Suppressor macrophage treated with lipopolysaccharide for 1 hour (primary cell): ENCODE results near the gene GABARAP.
A peak's percentile ranks its signal among the peaks of the same experiment; 100 is the strongest.
"Not testable (repeated sequence)": the region's sequence is repeated elsewhere in the genome, so short reads cannot be mapped to it uniquely, and the experiment has no call there.

ENCODE experiments used
- DNase-seq, 3 donors: peaks; one replicate each; pipeline ENCODE4 v3.0.0-alpha.2; 2020 to 2022

Gene GABARAP

DNA sequence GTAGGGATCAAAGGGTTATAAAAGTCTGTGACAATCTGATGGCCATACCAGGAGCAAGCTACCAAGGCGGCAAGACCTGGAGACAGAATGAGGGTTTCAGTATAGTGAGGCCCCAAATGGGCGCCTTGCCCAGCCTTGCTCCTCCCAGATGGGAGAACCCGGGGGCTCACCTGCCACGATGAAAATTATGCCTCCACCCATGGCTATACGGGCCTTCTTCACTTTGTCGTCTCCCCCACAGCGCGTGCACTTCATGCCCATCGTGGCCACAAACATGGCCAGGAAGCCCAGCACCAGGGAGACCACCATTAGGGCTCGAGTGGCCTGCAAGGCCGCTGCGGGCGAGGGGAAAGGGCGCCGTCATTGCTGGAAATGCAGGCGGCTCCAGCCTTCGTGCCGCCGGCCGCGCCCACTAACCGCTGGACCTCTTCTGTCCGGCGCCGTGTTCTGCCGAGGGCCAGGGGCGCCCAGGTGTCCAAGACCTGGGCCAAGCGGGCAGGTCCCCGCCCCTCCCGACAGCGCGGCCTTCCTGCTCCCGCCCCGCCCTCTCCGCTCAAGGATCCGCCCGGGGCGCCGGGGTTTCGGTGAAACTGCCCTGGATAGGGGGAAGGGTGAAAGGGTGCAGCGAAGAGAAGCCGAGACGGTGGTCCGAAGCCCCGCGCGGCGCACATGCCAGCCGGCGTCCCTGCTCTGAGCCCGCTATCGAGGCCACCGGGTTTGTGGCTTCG, 18.6 kb upstream of the GABARAP start:
- DNase-seq, result peak in 1 of 3 donors; percentile 39

GRCh38 chr17:7260151-7260550, 17.9 kb upstream of the GABARAP start:
- no peak for DNase-seq

GRCh38 chr17:7259555-7259889, 17.3 kb upstream of the GABARAP start:
- no peak for DNase-seq

DNA sequence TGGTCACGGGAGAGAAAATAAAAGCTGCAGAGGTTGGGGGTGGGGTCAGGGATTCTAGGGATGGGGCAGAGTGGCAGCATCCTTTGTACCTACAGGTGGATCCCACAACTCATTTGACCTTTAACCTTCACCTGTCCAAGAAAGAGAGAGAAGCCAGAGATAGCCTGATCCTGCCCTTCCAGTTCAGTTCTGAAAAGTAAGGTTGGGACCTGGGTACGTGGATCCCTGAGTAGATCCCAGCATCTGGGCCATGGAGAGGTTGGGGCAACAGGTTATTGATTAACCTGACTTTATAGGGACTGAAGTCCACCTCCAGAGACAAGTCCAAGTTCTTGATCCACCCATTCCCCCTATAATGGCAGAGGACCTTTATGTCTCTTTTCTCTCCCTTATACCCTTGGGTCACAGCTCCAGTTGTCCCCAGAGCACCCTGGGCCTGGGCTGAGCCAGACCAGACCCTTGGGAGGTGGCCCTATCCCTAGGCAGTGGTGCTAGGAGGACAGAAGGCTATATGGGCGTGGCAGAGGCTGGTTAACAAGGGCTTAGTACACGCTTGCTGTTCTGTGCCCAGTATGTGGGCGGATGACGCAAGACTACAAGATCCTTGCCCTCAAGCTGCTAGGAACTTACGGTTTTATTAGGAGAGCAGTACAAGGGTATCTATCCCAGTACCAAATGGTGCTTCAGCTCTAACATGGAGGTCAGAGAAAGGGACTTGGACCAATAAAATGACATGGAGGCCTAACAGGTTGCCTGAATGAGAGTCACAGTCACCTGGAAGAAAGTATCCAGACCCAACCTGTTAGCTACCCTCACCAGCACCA, 16.7 kb upstream of the GABARAP start:
- DNase-seq, result peak; percentile 86 to 89 (median 87)

DNA sequence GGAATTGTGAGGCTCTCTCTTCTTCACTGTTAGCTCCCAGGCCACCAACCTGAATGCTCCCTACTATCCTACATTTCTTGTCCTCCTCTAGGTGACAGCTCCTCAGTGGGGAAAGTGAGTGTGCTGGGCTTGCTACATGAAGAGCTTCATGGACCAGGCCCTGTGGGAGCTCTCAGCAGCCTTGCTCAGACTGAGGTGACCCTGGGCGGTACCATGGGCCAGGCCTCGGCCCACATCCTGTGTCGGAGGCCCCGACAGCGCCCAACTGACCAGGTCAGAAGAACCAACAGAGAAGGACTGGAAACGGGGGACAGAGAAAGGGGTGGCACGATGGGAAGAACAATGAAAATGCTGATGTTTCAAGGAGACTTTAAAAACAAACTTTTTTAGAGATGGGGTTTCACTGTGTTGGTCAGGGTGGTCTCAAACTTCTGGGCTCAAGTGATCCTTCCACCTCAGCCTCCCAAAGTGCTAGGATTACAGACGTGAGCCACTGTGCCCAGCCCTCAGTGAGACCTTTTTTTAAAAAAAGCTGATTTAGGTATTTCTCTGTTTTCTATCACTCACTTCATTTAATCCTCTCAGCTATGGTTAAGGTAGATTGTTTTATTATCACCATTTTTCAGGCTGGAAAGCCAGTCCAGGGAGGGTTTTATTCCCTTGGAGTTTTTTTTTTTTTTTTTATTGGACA, 14.7 kb upstream of the GABARAP start:
- no peak for DNase-seq

GRCh38 chr17:7254511-7254910, 12.3 kb upstream of the GABARAP start:
- no peak for DNase-seq

DNA sequence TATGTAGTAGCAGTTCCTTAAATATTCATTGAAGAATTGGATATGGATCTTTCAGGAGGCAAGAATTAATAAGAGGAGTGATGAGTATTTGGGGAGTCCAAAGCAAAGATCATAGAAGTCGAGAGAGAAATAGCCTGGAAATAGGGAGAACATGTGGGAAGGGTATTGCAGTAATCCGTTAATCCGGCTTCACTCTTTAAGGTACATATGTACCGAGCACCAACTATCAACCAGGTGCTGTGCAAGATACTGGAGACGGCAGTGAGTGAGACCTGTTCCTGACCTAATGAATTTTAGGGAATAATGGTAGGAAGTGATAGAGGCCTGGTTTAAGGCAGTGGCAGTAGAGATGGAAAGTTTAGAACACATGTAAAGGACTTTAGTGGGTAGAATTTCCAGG, 10.8 kb upstream of the GABARAP start:
- DNase-seq, result no peak

GRCh38 chr17:7252176-7253043, 10.2 kb upstream of the GABARAP start, which contains the start of gene ELP5:
TSS of gene ELP5 (plus strand) at chr17:7252215. CDS start at chr17:7252551, 336 bp downstream.
- DNase-seq, result peak; percentile 95 to 97 (median 96)

GRCh38 chr17:7251661-7252175, 9.5 kb upstream of the GABARAP start, which contains the start of gene CTDNEP1:
TSS of gene CTDNEP1 (minus strand) at chr17:7251734. CDS start at chr17:7251296, 438 bp downstream.
- peak; percentile 99 to 100 (median 100) for DNase-seq

GRCh38 chr17:7250695-7251627, 8.7 kb upstream of the GABARAP start:
- peak; percentile 72 to 85 (median 77) for DNase-seq

- peak; percentile 17 to 30 (median 29) for DNase-seq
Measured at GRCh38 chr17:7249830-7250229, 7.6 kb upstream of the GABARAP start.

GRCh38 chr17:7249214-7249613, 7.0 kb upstream of the GABARAP start:
- no peak for DNase-seq

DNA sequence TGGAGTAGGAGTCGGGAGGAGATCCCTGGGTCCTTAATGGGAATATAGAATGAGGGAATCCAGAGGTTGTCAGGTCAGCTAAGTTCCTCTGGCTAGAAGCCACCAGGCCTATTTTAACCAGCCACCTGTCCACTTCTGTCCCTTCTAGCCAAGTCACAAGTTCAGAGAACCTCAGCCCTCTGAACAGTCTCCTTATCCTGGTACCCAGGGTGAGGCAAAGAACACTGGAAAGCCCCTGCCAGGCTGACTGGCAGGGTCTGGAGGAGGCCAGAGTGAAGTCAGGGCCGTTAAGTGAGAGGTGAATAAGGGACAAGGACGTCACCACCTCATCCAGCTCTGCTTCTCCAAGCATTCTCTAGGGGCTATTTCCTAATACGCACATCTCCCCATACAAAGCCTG, 6.5 kb upstream of the GABARAP start:
- DNase-seq, result peak in 2 of 3 donors; percentile 21 to 24

DNA sequence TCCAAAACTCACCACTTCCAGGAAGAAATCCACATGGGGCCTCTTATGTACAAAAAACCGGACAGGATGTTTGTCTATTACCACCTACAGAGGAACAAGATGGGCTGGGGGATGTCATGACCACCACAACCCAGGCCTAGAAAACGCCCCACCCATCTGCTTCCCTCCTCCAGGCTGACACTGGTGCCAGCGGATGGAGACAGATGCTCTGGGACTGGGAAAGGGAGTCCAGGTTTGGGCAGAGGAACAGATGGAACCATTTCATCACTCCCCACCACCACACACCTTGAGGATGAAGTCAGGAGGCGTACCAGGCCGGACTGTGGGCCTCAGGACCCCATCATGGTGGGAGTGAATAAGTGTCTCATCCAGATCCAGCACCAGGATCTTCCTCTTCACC, 4.5 kb upstream of the GABARAP start:
- DNase-seq, result no peak

DNA sequence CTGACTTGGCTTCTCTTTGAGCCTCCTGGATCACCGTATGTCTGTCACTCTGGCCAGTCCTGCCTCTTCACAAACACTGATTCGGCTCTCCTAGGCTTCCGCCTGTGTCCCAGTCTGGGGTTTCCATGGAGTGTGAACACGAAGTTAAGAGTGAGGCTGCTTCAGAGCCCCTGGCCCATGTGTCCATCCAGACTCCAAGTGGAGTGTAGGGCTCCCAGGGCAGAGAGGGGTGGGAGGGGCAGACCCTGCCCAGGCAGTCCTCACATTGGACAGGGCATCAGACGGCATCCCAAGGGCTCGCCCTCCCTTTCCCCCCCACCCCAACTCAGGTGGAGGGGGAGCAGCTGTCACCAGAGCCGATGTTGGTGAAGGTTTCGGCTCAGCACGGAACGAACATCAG, 1.6 kb upstream of the GABARAP start:
- not testable (repeated sequence) for DNase-seq

DNA sequence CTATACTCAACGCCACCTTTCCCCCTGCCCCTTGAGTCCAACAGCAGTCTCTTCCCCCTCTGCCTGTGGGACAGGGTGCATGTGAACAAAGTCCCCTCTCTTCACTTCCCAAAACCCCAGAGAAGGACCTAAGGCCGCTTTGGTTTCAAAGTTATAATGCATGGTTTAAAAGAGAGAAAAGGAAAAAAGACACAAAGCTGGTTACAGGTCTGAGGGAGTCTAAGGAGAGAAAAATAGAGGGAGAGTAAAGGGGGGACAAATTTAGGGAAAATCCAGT, 1.1 kb upstream of the GABARAP start:
- DNase-seq, result no peak

DNA sequence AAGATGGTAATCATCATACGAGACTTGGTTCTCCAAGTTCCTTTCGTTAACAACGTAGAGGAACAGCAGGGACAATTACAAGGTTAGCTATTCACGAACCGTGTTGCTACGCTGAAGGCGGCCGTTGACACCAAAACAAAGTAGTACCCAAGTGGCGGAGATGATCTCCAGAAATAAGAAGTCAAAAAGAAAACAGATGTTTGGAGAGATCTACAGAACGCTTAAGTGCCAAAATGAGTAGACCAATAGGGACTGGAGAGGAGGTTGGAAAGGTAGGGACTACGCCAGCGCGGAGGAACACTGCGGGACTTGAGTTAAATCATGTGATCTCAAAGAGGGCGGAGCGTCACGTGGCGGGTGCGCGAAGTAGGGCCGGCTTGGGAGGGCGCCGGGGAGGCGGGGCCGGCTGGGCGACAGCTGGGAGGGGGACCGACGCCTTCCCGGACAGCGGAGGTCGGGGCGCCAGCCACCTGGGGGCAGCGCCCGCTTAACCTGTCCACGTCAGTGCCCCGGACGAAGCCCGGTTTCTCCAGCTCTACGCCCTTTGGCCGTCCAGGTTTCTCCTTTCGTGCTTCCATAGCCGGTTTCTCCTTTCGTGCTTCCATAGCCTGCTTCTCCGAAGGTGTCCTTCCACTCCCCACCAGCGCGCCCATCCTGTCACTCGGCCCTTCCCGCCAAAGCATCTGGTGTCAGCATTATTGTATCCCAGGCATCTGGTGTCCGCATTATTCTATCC, 636 bp upstream of the GABARAP start:
- peak; percentile 95 to 98 (median 97) for DNase-seq

GRCh38 chr17:7241090-7241733, 1.0 kb downstream of the GABARAP start:
- DNase-seq, result peak in 2 of 3 donors; percentile 50 to 58

DNA sequence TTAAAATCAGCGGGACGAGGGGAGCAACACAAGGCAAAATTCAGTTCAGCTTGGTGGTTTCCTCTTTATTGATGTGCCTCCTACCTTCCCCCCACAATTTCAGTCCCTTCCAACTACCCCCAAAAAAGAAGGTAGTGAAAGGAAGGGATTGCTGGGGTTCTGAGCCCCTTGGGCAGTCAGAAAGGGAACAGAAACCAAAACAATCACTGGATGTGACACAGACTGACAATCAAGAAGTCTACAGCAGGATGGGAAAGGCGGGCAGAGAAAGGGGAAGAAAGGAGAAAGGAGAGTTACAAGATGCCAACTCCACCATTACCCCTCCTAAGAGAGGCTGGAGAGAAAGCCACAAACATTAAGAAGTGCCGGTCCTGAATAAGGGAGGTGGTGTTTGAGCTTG, 1.9 kb downstream of the GABARAP start:
- DNase-seq, result peak; percentile 80 to 88 (median 81)
